Stimulated activated CD4-positive, alpha-beta T cell treated with anti-CD3 and anti-CD28 coated beads, Interleukin-12 subunit alpha, Interleukin-12 subunit beta, amount 100 ng/mL, for 48 hours (primary cell): ENCODE data around the gene HDAC3.

Source experiments
- DNase-seq, 3 donors: peaks; one replicate each; pipeline ENCODE4 v3.0.0-alpha.2; 2020; ENCODE audit warnings: low read depth in 2 of 3, low spot score in 1 of 3

The HDAC3 gene

DNA sequence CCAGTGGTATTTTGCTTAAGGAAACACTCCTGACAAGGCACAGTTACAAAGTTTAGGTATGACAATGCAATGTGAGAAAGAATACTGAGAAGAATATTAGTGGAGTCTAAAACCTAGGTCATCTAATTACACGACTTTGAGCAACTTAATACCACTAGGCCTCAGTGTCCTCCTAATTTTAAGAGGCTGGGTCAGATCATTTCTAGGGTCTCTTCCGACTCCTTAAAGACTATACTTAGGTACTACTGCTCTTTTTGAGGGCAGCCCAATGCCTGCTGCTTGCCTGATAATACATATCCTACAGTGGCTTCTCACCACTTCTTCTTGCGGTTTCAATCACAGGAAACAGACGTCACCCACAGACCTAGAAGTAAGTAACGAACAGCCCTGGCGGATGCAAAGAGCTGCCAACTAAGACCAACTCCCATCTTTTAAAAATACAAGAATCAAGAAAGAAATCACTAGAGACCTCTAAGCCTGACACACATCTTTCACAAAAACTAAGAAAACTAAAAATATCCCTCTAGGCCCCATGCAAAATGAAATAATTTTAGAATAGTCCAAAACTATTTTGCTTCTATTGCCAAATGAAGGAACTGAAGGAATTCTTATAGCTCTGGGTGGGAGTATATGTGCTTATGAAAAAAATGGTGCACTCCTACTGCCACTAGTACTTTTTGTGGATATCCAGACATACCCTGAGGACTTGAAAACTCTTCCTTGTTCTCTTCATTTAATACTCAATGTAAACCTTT lies 30.9 kb downstream of the HDAC3 start:
- peak; percentile 39 to 60 (median 42) for DNase-seq

DNA sequence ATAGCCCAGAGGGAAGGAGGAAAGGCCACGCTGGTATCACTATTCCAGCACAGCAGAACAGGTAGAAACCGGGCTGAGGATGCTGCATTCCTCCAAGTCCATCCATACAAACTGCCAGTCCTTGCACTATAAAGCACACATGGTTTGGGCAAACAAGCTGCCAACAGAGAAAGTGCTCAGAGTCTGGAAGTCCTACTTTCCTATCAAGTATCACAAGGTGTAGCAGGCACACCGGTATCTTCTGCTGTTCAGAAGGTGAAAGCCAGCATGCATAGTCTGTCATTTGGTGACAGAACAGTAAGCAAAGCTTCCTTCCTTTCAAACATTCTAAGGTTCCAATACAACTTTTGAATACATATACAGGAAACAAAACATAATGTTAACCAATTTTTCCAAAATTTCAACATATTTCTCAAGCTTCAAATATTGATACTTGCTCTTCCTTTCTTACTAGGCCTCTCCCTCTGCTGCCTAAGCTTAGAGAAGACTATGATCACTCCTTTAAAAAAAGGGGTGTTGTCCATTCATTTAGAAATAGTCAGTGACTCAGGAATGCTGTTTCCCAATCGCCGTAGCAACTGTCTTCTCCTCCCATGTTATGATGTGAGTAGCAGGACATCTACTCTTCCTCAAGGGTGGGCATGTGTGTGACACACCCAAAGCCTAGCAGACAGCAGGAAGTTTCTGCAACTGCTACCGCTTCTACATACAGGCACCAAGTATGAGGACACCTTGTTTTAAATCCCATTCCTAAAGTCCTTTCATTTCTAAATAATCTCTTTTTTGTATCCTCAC lies 32.5 kb downstream of the HDAC3 start:
- DNase-seq: no peak

DNA sequence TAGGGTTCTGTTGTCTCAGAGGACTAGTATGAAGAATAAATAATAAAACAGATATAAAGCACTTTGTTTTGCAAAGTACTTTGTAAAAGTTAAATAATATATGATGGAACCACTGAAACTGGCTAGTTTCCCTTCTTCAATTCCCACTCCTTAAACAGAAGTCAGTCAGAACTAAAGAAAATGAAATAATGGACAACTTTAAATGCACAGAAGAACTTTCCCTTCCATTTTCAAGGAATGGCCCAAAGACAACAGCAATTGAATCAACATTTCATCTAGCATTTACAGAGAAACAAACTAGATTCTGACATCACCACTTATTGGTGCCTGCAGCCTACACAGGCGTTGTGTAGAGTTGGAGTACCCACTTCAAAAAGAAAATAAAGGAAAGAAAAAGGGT lies 34.0 kb downstream of the HDAC3 start:
- no peak for DNase-seq

DNA sequence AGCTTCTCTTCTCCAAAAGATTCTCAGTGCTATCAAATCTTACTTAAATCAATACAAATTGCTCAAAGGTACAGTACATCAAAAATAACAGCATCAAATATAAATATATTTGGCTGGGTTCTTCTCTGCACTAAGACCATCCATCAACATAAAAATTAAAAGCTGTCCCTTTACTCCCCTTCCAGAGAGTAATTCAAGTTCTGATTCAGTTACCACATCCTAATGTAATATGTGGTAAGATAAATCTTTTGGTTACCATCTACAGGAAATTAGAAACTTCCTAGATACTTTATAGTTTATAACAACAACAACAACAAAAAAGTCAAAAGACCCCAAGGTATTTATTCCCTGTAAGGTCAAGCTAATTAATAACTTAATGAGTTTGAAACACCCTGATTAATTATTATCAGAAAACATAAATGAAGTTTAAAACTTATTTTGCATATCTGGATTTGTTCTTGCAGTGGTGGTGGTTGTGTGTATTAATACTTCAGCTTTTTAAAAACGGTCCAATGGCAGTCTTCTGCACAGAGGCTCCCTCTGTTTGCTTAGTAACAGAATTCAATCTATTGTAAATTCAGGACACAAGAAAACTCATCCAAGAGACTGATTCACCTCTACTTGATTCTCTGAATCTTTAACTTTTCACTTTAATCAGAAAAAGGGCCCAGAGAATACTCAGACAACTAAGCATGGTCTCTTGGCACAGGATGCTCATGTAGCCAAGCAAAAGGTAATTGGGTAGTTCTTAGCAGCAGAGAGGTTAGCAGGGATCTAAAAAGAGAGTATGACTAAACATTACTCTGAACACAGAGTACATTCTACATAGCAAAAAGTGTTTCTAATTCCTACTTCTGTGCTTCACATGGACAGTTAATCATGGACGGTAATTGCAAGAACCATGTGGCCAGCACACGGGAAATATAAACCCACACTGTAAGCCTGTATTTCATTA lies 38.0 kb downstream of the HDAC3 start:
- DNase-seq: no peak

DNA sequence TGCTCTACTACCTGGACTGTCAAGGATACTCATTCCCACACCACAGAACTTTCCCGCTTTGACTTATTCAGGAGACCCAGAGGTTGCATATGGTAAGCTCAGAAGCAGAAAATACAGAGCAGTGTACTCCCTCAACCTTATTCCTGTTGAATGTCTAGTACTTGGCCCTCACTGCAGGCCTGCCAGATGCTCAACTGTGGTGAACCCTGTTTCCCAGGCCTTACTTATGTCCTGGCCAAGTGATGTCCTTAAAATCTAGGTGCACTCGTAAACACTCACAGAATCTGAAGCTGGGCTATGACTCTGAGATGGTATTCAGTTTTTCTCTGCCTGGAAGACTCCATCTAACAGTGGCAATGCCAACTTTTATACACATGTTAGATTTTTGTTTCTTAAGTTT lies 38.8 kb downstream of the HDAC3 start:
- DNase-seq: no peak

DNA sequence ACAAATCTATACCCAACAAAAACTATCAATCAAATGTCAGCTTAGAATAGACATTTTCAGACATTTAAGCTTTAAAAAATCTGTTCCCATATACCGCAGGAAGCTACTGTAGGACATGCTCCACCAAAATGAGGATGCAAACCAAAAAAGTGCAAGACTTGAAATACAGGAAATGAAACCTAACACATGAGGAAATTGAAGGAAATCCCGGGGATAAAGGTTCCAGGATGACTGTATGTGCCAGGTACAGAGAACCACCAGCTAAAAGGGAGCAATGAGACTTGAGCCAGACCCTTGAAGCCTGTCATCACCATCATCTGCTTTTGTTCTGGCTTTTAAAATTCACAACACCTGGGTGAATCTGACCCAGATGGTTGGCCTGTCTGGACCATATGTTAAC lies 39.3 kb downstream of the HDAC3 start:
- DNase-seq: no peak

DNA sequence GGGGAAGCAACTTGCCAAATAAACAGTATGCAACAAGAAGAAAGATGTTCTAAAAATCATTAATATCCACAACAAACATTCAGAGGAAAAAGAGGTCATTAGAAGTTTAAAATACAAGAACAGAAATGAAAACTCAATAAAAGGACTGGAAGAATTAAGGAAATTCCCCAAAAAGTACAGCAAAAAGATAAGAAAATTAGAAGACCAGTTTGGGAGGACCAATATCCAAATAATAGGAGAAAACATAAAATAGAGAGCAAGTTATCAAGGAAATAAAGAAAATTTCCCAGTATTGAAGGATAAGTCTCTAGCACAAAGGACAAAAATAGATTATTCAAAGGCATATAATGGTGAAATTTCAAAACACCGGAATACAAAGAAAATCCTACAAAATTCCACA lies 39.8 kb downstream of the HDAC3 start:
- no peak for DNase-seq

DNA sequence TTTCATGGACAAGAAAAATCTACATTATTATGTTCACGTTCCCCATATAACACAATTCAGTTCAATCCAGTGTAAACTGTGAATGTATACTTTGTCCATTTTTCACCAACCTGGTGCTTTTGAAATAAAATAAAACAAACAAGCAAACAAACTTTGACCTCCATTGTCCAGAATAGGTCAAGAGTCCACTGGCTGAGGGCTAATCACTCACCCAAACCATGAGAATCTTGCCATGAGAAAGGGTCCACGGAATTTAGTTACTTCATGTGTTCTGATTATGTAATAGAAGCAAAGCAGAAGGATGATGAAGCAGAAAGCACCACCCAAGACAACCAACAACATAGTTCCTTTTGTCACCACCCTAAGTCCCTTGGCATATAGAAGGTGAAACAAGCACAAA lies 46.5 kb downstream of the HDAC3 start:
- DNase-seq: no peak

DNA sequence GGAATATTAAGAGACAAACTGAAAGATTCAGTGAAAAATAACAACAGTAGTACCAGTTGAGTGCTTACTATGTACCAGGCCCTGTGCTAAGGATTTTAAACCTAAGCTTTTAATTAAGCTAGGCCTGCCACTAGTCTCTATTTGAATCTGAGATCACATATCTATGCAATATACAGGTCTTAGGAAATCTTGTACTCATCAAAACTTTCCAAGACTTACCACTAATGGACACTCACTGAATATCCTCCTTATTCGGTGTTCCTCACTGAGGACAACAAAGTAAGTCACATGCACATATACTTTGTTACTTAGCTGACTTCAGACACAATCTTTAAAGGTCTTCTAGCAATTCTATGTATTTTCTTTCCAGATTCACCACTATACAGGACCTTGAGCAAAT lies 50.4 kb downstream of the HDAC3 start:
- DNase-seq: no peak

DNA sequence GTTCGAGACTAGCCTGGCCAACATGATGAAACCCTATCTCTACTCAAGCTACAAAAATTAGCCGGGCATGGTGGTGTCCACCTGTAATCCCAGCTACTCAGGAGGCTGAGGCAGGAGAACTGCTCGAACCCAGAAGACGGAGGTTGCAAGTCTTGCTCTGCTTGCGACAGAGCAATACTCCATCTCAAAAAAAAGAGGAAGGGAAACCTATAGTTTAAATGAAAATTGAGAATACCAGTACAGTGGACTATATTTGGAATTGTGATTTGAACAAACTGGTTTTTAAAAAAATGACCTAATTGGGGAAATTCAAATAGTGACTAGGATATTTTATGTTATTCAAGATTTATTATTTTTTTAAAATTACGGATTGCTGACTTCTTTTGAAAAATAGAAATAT lies 51.1 kb downstream of the HDAC3 start:
- no peak for DNase-seq

DNA sequence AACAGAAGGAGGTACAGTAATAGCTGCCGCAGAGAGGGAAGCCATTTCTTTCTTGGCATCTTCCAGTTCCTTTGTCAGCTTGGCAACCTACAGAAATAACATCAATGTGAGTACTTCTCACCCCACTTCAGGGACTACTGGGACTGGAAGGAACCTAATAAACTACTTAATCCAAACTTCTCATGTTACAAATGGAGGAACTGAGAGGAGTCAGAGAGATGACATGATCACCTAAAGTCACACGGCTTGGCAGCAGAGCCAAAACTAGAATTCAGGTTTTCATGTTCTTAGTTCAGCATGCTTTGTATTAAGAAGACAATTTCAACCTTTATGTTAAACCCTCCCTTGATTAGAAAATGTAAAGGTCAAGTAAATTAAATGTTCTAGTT lies 62.5 kb downstream of the HDAC3 start:
- DNase-seq: no peak

DNA sequence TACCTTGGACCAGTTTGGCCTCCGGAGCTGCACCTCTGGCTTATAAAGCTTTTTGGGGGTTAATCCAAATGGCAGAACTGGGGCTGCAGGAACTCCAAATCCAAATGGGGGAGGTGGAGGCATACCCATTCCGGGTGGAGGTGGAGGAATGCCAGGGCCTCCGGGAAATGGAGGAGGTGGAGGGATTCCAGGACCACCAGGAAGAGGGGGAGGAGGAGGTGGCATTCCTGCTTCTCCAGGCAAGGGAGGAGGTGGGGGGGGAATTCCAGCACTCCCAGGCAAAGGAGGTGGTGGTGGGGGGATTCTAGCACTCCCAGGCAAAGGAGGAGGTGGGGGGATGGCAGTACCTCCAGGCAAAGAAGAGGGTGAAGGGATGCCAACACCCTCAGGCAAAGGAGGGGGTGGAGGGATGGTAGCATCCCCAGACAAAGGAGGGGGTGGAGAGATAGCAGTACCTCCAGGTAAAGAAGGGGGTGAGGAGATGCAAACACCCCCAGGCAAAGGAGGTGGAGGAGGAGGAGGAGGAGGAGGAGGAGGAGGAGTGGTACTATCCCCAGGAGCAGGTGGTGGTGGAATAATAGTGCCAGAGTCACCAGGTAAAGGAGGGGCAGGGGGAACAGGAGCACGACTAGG lies 63.0 kb downstream of the HDAC3 start:
- no peak for DNase-seq
